IPS-18a (cell line): Measurements from ENCODE around the gene PARP3.
"Not testable (repeated sequence)": the region's sequence is repeated elsewhere in the genome, so short reads cannot be mapped to it uniquely, and the experiment has no call there.

Experiments used
- H3K27ac ChIP-seq: one replicate; pipeline ENCODE4 v1.5.1; 2013; ENCODE audit warnings: low read length
- H3K27me3 ChIP-seq: one replicate; pipeline ENCODE4 v1.6.1; 2013; ENCODE audit warnings: mild to moderate bottlenecking, low read length; ENCODE audit not compliant: control insufficient read depth, insufficient read depth
- H3K36me3 ChIP-seq: one replicate; pipeline ENCODE4 v1.6.1; 2013; ENCODE audit warnings: low read depth, low read length; ENCODE audit not compliant: control insufficient read depth
- H3K4me1 ChIP-seq: one replicate; pipeline ENCODE4 v1.6.1; 2013; ENCODE audit warnings: low read depth, low read length; ENCODE audit not compliant: control insufficient read depth
- H3K4me3 ChIP-seq: one replicate; pipeline ENCODE4 v1.5.1; 2013; ENCODE audit warnings: low read length
- H3K9ac ChIP-seq: one replicate; pipeline ENCODE4 v1.6.1; 2013; ENCODE audit warnings: mild to moderate bottlenecking, low read length, moderate library complexity
- H3K9me3 ChIP-seq: one replicate; pipeline ENCODE4 v1.6.1; 2013; ENCODE audit warnings: low read depth, low read length; ENCODE audit not compliant: control insufficient read depth

Gene PARP3

DNA sequence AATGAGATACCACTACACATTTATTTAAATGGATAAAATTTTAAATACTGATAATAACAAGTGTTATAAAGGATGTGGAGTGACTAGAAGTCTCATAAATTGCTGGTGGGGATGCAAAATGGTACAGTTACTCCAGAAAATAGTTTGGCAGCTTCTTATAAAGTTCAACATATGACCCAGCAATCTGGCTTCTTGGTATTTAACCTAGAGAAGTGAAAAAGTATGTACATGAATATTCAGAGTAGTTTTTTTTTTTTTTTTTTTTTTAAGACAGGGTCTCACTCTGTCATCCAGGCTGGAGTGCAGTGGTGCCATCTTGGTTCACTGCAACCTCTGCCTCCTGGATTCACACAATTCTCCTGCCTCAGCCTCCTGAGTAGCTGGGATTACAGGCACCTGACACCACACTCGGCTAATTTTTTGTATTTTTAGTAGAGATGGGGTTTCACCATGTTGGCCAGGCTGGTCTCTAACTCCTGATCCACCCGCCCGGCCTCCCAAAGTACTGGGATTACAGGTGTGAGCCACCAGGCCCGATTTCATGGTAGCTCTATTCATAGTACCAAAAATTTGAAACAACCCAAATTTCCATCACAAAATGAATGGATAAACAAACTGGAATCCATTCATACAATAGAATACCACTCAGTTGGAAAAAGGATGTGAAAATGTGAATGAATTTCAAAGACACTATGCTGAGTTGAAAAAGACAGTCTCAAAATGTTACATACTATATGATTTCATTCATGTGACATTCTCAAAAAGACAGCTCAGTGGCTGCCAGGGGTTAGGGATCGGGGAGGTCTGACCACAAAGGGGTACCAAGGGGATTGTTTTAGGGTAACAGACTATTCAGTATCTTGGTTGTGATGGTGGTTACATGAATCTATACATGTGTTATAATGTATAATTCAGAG, 14.8 kb upstream of the PARP3 start:
- H3K4me1 ChIP-seq = no peaks in the 10 kb centered on the region
- H3K9ac ChIP-seq = no peak overlapping the region
- no peaks in the 10 kb centered on the region for H3K9me3 ChIP-seq
- H3K27ac ChIP-seq = no peak overlapping the region
- no peaks in the 10 kb centered on the region for H3K27me3 ChIP-seq
- H3K4me3 ChIP-seq = no peak overlapping the region
- H3K36me3 ChIP-seq = no peaks in the 10 kb centered on the region

DNA sequence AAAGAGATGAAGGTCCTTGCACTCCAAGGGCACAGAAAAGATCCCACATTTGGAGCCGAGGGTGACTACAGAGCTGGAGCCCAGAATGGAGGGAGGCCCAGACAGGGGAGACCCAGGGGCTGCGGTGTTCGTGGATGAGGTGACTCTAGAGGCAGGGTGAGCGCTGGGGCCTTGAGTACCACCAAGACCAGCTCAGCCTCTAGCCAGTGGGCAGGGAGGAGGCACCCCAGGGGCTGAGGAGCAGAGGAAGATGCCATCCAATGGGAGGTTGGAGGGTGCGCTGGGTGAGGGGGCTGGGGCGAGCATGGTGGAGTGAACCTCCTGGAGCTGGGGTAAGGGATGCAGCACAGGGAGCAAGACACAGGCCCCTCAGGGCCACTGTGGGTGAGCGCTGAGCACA, 13.7 kb upstream of the PARP3 start:
- no peak overlapping the region for H3K27ac ChIP-seq
- H3K4me1 ChIP-seq = no peaks in the 10 kb centered on the region
- H3K9me3 ChIP-seq = no peaks in the 10 kb centered on the region
- no peaks in the 10 kb centered on the region for H3K27me3 ChIP-seq
- no peak overlapping the region for H3K9ac ChIP-seq
- no peak overlapping the region for H3K4me3 ChIP-seq
- peaks cover 8% of the 10 kb centered on the region for H3K36me3 ChIP-seq

DNA sequence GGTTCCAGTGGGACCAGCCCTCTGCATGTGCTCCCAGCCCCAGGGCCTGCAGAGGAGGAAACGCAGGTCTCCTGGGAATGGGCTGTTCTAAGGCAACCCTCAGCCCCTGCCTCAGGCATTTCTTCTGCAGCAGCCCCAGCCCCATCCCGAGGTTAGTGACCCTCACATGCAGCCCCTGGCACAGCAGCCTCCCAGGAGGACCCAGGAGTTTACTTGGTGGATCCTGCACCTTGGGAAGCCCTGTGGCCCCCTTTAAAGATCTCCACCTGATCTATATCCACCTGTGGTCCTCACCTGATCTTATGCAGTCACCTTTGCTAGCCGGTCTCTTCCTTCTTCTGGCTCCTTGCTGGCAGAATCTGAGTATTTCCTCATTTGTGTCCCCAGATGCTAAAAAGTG, 13.2 kb upstream of the PARP3 start:
- not testable (repeated sequence) for H3K4me3 ChIP-seq, H3K27me3 ChIP-seq, H3K9ac ChIP-seq, H3K9me3 ChIP-seq, H3K4me1 ChIP-seq, H3K27ac ChIP-seq
- H3K36me3 ChIP-seq = peaks cover 11% of the 10 kb centered on the region

DNA sequence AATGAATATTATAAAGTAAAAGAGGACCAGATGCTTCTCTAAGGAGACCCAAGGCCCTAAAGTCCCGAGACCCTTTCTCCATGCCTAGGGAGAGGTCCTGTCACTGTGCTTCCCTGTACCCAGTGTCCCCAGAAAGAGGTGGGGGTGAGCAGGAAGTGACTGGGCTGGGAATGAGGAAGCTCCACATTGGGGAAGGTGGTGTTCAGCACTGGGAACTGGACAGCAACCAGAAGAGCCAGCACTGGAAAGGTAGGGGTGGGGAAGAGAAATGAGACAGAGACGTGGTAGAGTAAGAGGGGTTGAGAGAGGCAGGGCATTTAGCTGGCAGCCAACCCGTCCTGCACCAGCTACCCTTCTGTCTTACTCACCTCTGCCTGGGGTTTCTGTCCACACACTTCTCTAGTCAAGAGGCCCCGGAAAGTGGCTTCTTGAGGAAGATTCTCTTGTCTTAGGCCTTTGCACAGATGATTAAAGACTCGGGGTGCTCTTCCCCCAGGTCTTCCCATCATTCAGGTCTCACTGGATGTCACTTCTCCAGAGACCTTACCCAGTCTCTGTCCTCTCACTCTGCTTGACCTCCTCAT, 12.7 kb upstream of the PARP3 start:
- Histone ChIP-seq H3K36me3 (peaks cover 17% of the 10 kb centered on the region), H3K9ac (no peak overlapping the region), H3K27ac (no peak overlapping the region), H3K4me3 (no peak overlapping the region), H3K9me3 (no peaks in the 10 kb centered on the region), H3K27me3 (no peaks in the 10 kb centered on the region), H3K4me1 (no peaks in the 10 kb centered on the region)

DNA sequence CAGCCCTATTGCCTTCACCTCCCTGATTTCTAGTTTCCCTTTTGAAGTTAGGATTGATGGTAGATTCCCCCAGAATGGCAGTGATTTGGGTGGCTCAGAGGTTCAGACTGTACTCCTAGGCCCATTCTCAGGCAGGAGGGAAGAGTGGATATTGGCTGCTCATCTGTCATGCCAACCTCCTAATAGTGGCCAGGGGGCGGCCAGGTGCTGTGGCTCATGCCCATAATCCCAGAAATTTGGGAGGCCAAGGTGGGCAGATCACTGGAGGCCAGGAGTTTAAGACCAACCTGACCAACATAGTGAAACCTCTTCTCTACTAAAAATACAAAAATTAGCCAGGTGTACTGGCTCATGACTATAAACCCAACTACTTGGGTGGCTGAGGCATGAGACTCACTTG, 11.7 kb upstream of the PARP3 start:
- no peak overlapping the region for H3K27ac ChIP-seq
- no peak overlapping the region for H3K9ac ChIP-seq
- H3K36me3 ChIP-seq = peaks cover 26% of the 10 kb centered on the region
- no peaks in the 10 kb centered on the region for H3K9me3 ChIP-seq
- H3K27me3 ChIP-seq = no peaks in the 10 kb centered on the region
- H3K4me1 ChIP-seq = no peaks in the 10 kb centered on the region
- no peak overlapping the region for H3K4me3 ChIP-seq

DNA sequence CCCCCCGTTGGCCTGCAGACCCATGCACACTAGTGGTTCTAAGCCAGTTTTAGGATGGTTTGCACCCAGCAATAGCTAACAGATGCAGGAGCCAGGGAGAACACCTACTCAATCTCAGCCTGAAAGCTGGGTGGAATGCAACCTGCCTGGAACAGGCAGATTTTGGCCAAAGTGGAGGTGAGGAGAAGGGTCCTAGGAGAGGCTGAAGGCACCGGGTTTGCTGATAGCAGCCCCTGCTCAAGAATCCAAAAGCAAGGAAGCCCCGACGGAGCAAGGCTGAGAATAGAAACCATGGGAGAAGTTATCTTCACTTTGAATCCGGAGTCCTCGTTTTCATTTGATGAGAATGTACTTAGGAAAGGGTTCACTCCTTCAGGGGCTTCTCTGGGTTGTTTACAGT, 10.4 kb upstream of the PARP3 start:
- no peaks in the 10 kb centered on the region for H3K4me1 ChIP-seq
- no peak overlapping the region for H3K27ac ChIP-seq
- peaks cover 37% of the 10 kb centered on the region for H3K36me3 ChIP-seq
- no peaks in the 10 kb centered on the region for H3K9me3 ChIP-seq
- no peak overlapping the region for H3K9ac ChIP-seq
- no peak overlapping the region for H3K4me3 ChIP-seq
- H3K27me3 ChIP-seq = no peaks in the 10 kb centered on the region

DNA sequence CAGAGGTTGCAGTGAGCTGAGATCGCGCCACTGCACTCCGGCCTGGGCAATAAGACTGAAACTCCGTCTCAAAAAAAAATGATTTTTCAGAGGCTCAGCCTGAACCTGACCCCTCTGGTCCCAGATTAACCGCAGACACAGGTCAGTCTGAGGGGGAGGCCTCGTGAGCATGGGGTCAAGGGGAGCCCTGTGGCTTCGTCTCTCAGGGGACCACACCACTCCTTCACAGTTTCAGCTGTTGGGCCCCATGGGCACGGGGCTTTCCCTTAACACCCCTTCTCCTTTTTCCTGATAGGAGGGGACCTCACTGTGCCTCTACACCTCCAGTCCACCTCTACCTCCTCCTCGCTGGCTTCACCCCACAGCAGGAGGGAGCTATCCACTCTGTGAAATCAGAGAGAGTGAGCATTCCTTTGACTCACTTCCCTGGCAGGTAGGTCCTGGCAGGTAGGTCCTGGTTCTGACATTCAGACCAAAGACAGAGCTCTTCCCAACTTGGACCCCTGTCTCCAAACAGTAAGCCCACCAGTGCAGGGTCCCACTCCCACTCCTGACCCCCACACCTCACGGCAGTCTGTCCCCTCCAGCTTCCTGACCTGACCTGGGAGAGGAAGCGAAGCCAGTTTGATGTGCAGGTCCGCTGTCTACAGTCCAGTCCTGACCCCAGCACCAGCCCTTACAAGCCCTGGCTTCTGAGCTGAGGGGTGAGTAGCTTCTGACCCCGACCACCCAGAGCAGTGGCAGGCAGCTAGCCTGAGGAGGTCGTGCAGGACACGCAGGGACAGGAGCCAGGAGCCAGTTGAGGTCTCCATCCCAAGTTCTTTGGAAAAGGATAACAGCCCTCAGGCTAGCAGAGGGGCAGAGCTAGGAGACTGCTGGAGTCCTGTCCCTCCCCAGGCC, 9.4 kb upstream of the PARP3 start:
- no peaks in the 10 kb centered on the region for H3K9me3 ChIP-seq
- no peak overlapping the region for H3K9ac ChIP-seq
- H3K27me3 ChIP-seq = no peaks in the 10 kb centered on the region
- H3K4me1 ChIP-seq = no peaks in the 10 kb centered on the region
- no peak overlapping the region for H3K4me3 ChIP-seq
- H3K27ac ChIP-seq = no peak overlapping the region
- peaks cover 47% of the 10 kb centered on the region for H3K36me3 ChIP-seq

DNA sequence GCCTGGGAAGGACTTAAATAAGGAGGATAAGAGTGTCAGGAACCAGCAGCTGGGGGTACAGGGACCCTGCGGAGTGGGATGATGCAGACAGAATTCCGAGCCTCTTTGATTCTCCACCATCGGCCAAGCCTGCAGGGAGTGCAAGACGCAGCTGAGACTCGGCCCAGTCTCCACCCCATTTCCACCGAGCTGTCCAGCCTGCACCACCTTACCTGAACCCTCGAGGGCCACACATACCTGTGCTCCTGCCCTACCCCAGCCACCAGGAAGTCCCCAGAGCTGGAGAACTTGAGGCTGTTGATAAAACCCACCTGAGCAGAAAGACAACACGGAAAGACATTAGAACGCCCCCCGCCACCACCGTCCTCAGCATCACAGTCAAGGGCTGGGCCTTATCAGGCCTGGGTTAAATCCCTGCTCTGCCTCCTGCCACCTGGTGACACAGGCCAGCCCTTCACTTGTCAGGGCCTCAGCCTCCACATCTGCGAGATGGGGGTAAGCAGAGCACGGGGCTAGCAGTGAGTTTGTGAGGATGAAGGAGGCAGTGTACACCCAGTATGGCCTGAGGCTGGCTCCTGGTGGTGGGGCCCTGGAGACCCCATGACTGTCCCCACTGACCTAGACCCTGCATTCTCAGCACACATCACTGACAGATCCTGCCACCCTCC, 8.6 kb upstream of the PARP3 start:
- H3K4me3 ChIP-seq = no peak overlapping the region
- no peaks in the 10 kb centered on the region for H3K27me3 ChIP-seq
- H3K36me3 ChIP-seq = peaks cover 56% of the 10 kb centered on the region

DNA sequence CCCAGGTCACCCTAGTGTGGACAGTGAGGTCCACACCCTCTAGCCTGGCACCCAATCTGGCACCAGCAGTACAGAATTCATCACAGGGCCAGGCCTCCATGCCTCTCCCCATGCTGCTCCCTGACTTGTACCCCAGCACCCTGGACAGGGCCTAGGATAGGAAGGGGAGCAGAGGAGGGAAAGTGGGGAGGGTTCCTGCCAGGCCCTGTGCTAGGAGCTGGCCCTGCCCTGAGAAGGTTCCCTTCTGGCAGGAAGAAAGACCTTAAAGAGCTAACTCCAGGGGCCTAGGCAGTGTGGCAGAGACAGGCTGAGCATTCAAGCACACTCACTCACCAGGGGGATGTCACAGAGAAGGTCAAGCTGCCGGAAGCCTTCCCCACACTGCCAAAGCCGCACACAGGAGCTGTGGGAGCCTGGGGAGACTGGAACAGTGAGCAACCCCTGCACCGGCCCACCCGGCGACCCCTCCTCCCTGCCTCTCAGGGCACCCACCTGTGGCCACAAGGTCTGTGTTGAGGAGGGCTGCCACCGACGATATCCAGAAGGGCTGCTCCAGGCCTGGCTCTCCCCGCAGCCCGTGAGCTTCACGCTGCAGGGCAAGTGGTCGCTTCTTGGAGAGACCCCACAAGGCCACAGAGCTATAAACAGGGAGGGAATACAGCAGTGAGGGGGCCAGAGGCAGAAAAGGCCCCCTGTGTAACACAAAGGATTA, 7.9 kb upstream of the PARP3 start:
- Histone ChIP-seq H3K9me3 (no peaks in the 10 kb centered on the region), H3K27me3 (no peaks in the 10 kb centered on the region), H3K4me3 (no peak overlapping the region), H3K4me1 (no peaks in the 10 kb centered on the region), H3K27ac (no peak overlapping the region), H3K9ac (no peak overlapping the region), H3K36me3 (peaks cover 62% of the 10 kb centered on the region)

More for the DNA sequence above, 8.6 kb upstream of the PARP3 start:
- Histone ChIP-seq H3K9ac (no peak overlapping the region), H3K9me3 (no peaks in the 10 kb centered on the region), H3K27ac (no peak overlapping the region), H3K4me1 (no peaks in the 10 kb centered on the region)

DNA sequence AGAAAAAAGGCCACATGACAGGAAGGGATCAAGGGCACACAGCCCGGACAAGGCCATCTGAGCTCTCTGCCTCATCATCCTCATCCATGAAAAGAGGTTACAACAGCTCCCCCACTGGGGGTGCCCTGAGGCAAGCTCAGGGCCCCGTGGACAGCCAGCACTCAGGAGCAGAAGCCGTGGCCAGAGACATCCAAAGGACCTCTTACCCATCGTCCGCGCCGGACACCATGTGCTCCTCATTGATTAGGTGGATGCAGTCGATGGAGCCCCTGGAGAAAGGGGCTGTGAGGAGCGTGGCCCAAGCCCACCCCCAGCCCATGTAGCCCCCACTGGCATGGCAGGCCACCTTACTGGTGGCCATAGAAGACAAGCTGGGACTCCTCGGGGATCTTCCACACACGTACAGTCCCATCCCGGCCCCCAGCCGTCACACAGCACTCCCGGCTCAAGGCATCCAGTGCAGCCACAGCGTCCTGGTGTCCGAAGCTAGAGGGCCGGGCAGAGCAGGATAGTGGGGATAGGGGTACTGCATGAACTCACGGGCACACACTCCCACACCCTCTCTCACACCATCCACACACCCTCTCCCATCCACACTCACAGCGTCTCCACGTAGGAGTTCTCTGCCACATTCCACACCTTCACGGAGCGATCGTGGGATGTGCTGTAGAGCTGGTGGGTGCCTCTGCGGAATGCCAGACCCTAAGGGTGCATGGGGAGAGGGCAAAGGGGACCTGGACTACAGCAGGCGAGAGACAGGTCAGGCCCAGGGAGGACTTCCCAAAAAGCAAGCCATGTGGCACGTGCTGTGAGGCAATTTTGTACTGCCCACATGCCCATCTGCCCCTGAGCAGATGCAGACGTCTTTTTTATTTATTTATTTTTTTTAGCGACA, 6.9 kb upstream of the PARP3 start:
- H3K9me3 ChIP-seq = no peaks in the 10 kb centered on the region
- H3K27ac ChIP-seq = no peak overlapping the region
- H3K4me3 ChIP-seq = no peak overlapping the region
- no peak overlapping the region for H3K9ac ChIP-seq
- H3K4me1 ChIP-seq = no peaks in the 10 kb centered on the region
- H3K36me3 ChIP-seq = peaks cover 63% of the 10 kb centered on the region
- no peaks in the 10 kb centered on the region for H3K27me3 ChIP-seq
